PFSK-1 (cell line): ENCODE data around the gene CTU1.

Source experiments
- FOXP2 ChIP-seq: optimal IDR thresholded peaks from 2 replicates; pipeline ENCODE3; 2011; ENCODE audit warnings: borderline replicate concordance, control low read depth, inconsistent platforms; ENCODE audit not compliant: insufficient read depth; ENCODE audit errors: extremely low read length, extremely low read depth
- POLR2AphosphoS5 ChIP-seq: IDR thresholded peaks from 2 replicates; pipeline ENCODE4 v1.6.1; 2012; ENCODE audit warnings: low read depth, mild to moderate bottlenecking, control low read depth, low read length, moderate library complexity
- REST ChIP-seq, 2 experiments: IDR thresholded peaks; 2 replicates each; pipeline versions ENCODE4 v1.6.1 to v1.8.0; 2011 to 2012; ENCODE audit warnings: low read depth in 2 of 2, low read length in 2 of 2, control low read depth in 1 of 2, inconsistent platforms in 1 of 2, mild to moderate bottlenecking in 1 of 2, moderate library complexity in 1 of 2; ENCODE audit not compliant: insufficient read depth in 1 of 2
- SIN3A ChIP-seq: IDR thresholded peaks from 2 replicates; pipeline ENCODE4 v1.6.1; 2012; ENCODE audit warnings: mild to moderate bottlenecking, low read length, moderate library complexity, borderline replicate concordance; ENCODE audit not compliant: insufficient read depth
- TAF1 ChIP-seq: IDR thresholded peaks from 2 replicates; pipeline ENCODE4 v1.6.1; 2012; ENCODE audit warnings: low read length, control low read depth, borderline replicate concordance; ENCODE audit not compliant: insufficient read depth

Gene CTU1

GRCh38 chr19:51064534-51065220, 43.5 kb downstream of the CTU1 start, which contains the start of gene KLK13:
TSS of gene KLK13 (minus strand) at chr19:51065092. CDS start at chr19:51065067, 25 bp downstream.
- TF ChIP-seq TAF1 (no peak), SIN3A (no peak), POLR2AphosphoS5 (no peak), REST (IDR thresholded peaks at IDR 0.05; ENCODE audit: insufficient read depth in 1 of 2, low read depth in 2 of 2, low read length in 2 of 2) (no peak), FOXP2 (no peak)

- TF ChIP-seq FOXP2 (no peak), REST (IDR thresholded peaks at IDR 0.05; ENCODE audit: insufficient read depth in 1 of 2, low read depth in 2 of 2, low read length in 2 of 2) (no peak), TAF1 (no peak)
Measured at GRCh38 chr19:51063664-51064063, 44.5 kb downstream of the CTU1 start.

- TF ChIP-seq POLR2AphosphoS5 (no peak), SIN3A (no peak), TAF1 (no peak), FOXP2 (no peak), REST (IDR thresholded peaks at IDR 0.05; ENCODE audit: insufficient read depth in 1 of 2, low read depth in 2 of 2, low read length in 2 of 2) (no peak)
Measured at GRCh38 chr19:51060973-51061372, 47.2 kb downstream of the CTU1 start.

- TF ChIP-seq POLR2AphosphoS5: no peak
- no peak for TF ChIP-seq SIN3A
- no peak for TF ChIP-seq REST (IDR thresholded peaks at IDR 0.05; ENCODE audit: insufficient read depth in 1 of 2, low read depth in 2 of 2, low read length in 2 of 2)
- no peak for TF ChIP-seq TAF1
- TF ChIP-seq FOXP2: no peak
Measured at GRCh38 chr19:51060336-51060735, 47.9 kb downstream of the CTU1 start.

GRCh38 chr19:51059715-51060114, 48.5 kb downstream of the CTU1 start:
- TF ChIP-seq SIN3A (no peak), FOXP2 (no peak), POLR2AphosphoS5 (no peak), REST (IDR thresholded peaks at IDR 0.05; ENCODE audit: insufficient read depth in 1 of 2, low read depth in 2 of 2, low read length in 2 of 2) (no peak)
